Breast epithelium (tissue), 4 donors: ENCODE results near the gene KLK8. TPM values are rescaled to one million over a fixed set of nuclear protein-coding genes. Genes with fewer than 3 reads are reported as not detected.

ENCODE experiments used
- DNase-seq, 2 donors: peaks; one replicate each; pipeline ENCODE4 v3.0.0-alpha.2; 2019; ENCODE audit warnings: low spot score in 2 of 2
- H3K27ac ChIP-seq, 2 donors: fragments of 200-600 bp; sonication (generic) in 1 of 2; one replicate each; pipeline ENCODE4 v1.5.1; 2016 to 2019; ENCODE audit warnings: mild to moderate bottlenecking in 1 of 2
- H3K27me3 ChIP-seq, 2 donors: fragments of 200-600 bp; sonication (generic) in 1 of 2; one replicate each; pipeline versions ENCODE4 v1.5.1 to v1.6.0; 2017 to 2019; ENCODE audit warnings: control low read depth in 1 of 2, mild to moderate bottlenecking in 1 of 2
- H3K36me3 ChIP-seq: fragments of 200-600 bp; one replicate; pipeline ENCODE4 v1.5.1; 2019
- H3K4me1 ChIP-seq, 2 donors: fragments of 200-600 bp; sonication (generic); one replicate each; pipeline ENCODE4 v1.5.1; 2016 to 2019; ENCODE audit warnings: control low read depth in 1 of 2
- H3K4me3 ChIP-seq, 3 donors: fragments of 200-600 bp; sonication (generic); 1 replicate in 2 of 3; 2 replicates in 1 of 3; pipeline ENCODE4 v1.5.1; 2016 to 2019; ENCODE audit warnings: mild to moderate bottlenecking in 3 of 3, moderate library complexity in 2 of 3
- H3K9me3 ChIP-seq, 2 donors: fragments of 200-600 bp; sonication (generic) in 1 of 2; one replicate each; pipeline ENCODE4 v1.5.1; 2016 to 2019; ENCODE audit warnings: control low read depth in 1 of 2
- CTCF ChIP-seq, 3 donors: fragments of 450-650 bp; IDR thresholded peaks; one replicate each; pipeline ENCODE4 v1.5.1; 2016 to 2017; ENCODE audit warnings: antibody characterized with exemption in 3 of 3, mild to moderate bottlenecking in 3 of 3, moderate library complexity in 3 of 3
- POLR2A ChIP-seq: fragments of 450-650 bp; IDR thresholded peaks from one replicate; pipeline ENCODE4 v1.6.1; 2016; ENCODE audit warnings: antibody characterized with exemption, mild to moderate bottlenecking, moderate library complexity
- POLR2AphosphoS5 ChIP-seq, 3 donors: sonication (generic); formaldehyde crosslinking; IDR thresholded peaks; one replicate each; pipeline ENCODE4 v1.6.1; 2017; ENCODE audit warnings: antibody characterized with exemption in 3 of 3
- intact Hi-C: fragments of 100-400 bp; cut with DNase I; formaldehyde crosslinking; loops from one replicate; pipeline ENCODE4 v1.15.1; 2023; ENCODE audit warnings: low total_unique reads
- total RNA-seq, 3 donors: library from RNA; depleted of rRNA; stranded (reverse); fragments of >200 nt; gene quantifications; one replicate each; pipeline ENCODE4 v1.1.0, GENCODE V29; 2016

The KLK8 gene
- total RNA-seq, 3 donors from 2014 or later = 13.4 to 46.2 TPM; not detected in 1

- Histone ChIP-seq H3K27me3 (no peaks in the 10 kb centered on the region), H3K27ac (peak overlapping the region in 1 of 2 donors; percentile 71), H3K4me1 (no peaks in the 10 kb centered on the region), H3K36me3 (no peaks in the 10 kb centered on the region), H3K4me3 (no peak overlapping the region), H3K9me3 (no peaks in the 10 kb centered on the region)
- TF ChIP-seq POLR2AphosphoS5 (IDR thresholded peaks at IDR 0.05) (no peak), POLR2A (no peak), CTCF (IDR thresholded peaks at IDR 0.05) (no peak)
- intact Hi-C loops = no loop called here
- no peak for DNase-seq
Observed at GRCh38 chr19:50979758-50980157, 21.6 kb downstream of the KLK8 start.

DNA sequence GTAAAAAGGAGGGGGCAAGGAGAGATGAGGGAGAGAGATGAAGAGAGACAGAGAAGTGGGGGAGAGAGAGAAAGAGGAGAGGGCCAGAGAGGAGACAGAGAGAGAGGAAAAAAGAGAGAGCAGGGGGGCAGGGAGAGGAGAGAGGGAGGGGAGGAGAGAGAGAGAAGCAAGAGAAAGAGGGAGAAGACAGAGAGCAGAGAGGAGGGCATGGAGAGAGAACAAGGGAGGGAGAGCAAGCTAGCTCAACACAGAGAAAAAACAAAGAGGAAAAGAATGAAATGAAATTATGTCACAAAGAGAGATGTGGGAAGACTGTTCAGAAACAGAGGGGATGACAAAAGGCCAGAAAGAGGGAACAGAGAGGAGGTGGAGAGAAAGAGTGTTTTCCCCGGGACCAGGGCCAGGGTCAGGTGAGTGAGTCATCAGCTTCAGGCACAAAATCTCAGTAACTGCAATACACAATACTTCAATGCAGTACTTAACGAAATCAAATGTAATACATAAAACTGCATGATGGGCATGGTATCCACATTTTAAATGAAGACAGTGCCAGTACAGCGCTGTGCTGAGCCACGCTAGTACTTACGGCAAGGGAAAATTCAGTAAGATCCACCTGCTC is 22.5 kb downstream of the KLK8 start:
- Histone ChIP-seq H3K9me3 (no peaks in the 10 kb centered on the region), H3K4me1 (no peaks in the 10 kb centered on the region), H3K27ac (peak overlapping the region in 1 of 2 donors; percentile 71), H3K4me3 (no peak overlapping the region), H3K36me3 (no peaks in the 10 kb centered on the region), H3K27me3 (no peaks in the 10 kb centered on the region)
- DNase-seq = no peak
- no peak for TF ChIP-seq CTCF (IDR thresholded peaks at IDR 0.05)
- TF ChIP-seq POLR2AphosphoS5 (IDR thresholded peaks at IDR 0.05) = no peak
- no peak for TF ChIP-seq POLR2A
- intact Hi-C loops = no loop called here

DNA sequence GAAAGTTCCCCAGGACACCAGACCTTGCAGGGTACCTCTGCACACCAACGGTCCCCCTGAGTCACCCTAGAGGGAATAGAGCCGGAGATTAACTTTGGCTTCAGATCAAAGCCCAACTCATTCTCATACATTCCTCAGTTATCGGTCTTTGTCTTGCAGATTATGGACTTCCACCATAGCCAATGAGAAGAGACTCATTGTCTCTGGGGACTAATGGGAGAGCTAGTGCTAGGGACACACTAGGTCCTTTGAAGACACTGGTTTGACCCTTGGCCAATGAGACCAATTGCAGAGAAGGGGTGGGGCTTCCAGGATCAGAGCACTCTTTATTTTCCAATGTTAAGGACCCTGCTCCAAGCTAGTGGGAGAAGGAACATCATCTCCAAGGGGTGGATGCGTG is 23.8 kb downstream of the KLK8 start:
- DNase-seq = no peak
- H3K27me3 ChIP-seq = no peaks in the 10 kb centered on the region
- no peak overlapping the region for H3K27ac ChIP-seq
- no peaks in the 10 kb centered on the region for H3K4me1 ChIP-seq
- H3K36me3 ChIP-seq = no peaks in the 10 kb centered on the region
- no peaks in the 10 kb centered on the region for H3K9me3 ChIP-seq
- intact Hi-C loops = no loop called here
- no peak overlapping the region for H3K4me3 ChIP-seq
- TF ChIP-seq POLR2AphosphoS5 (IDR thresholded peaks at IDR 0.05) (no peak), POLR2A (no peak), CTCF (IDR thresholded peaks at IDR 0.05) (no peak)

DNA sequence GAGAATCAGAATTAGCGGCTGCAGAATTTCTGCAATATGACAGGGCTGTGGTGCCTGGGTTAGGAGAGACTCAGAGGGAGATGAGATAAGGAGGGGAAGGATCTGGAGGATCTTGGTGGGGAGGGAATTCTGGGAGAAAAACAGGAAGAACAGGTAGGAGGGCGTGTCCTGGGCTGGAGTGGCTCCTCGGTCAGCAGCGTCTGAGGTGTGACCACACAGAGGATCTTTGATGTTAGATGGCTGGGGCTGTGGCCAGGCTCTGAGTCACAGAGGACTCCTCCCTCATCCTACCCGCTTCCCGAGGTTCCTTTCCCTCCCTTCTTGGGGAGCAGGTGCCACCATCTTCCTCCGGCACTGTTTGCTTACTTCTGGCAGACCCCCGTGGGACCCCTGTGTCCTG is 25.6 kb downstream of the KLK8 start:
- Histone ChIP-seq H3K4me3 (no peak overlapping the region), H3K27ac (peak overlapping the region; percentile 16 to 82), H3K27me3 (no peaks in the 10 kb centered on the region), H3K9me3 (no peaks in the 10 kb centered on the region), H3K4me1 (no peaks in the 10 kb centered on the region), H3K36me3 (no peaks in the 10 kb centered on the region)
- TF ChIP-seq POLR2AphosphoS5 (IDR thresholded peaks at IDR 0.05) (no peak), CTCF (IDR thresholded peaks at IDR 0.05) (no peak), POLR2A (no peak)
- intact Hi-C loops = no loop called here
- DNase-seq = peak in 1 of 2 donors; percentile 88

DNA sequence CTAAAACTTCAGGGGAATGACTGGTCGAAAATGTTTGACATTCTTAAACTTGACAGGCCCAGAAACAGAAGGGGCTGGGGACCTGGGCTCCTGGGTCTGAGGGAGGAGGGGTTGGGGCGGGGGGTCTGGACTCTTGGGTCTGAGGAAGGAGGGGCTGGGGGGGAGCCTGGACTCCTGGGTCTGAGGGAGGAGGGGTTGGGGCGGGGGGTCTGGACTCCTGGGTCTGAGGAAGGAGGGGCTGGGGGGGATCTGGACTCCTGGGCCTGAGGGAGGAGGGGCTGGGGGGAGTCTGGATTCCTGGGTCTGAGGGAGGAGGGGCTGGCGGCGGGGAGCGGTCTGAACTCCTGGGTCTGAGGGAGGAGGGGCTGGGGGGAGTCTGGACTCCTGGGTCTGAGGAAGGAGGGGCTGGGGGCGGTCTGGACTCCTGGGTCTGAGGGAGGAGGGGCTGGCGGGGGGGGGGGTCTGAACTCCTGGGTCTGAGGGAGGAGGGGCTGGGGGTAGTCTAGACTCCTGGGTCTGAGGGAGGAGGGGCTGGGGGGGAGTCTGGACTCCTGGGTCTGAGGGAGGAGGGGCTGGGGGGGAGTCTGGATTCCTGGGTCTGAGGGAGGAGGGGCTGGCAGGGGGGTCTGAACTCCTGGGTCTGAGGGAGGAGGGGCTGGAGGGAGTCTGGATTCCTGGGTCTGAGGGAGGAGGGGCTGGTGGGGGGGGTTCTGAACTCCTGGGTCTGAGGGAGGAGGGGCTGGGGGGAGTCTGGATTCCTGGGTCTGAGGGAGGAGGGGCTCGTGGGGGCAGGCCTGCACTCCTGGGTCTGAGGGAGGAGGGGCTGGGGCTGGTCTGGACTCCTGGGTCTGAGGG is 26.5 kb downstream of the KLK8 start:
- H3K27me3 ChIP-seq = no peaks in the 10 kb centered on the region
- no peak for TF ChIP-seq POLR2AphosphoS5 (IDR thresholded peaks at IDR 0.05)
- TF ChIP-seq CTCF (IDR thresholded peaks at IDR 0.05) = no peak
- no peak for TF ChIP-seq POLR2A
- no peak overlapping the region for H3K4me3 ChIP-seq
- no peaks in the 10 kb centered on the region for H3K9me3 ChIP-seq
- H3K4me1 ChIP-seq = no peaks in the 10 kb centered on the region
- no peaks in the 10 kb centered on the region for H3K36me3 ChIP-seq
- H3K27ac ChIP-seq = peak overlapping the region; percentile 16 to 82
- DNase-seq = no peak
- intact Hi-C loops = loop anchor here (5.0 kb wide), 1 partner anchor 762 kb away; no protein-coding TSS in a partner anchor
